NCI-H1105 treated with DMSO at 0.1 percent for 48 hours (cell line): ENCODE results near the gene SLC2A6.
"Not testable (repeated sequence)": the region's sequence is repeated elsewhere in the genome, so short reads cannot be mapped to it uniquely, and the experiment has no call there.

Source experiments
- DNase-seq: peaks from one replicate; lab custom pipeline; 2025; lab: John Stamatoyannopoulos, UW

SLC2A6 gene

GRCh38 chr9:133463234-133463863 is 15.6 kb downstream of the SLC2A6 start:
- no peak for DNase-seq

- DNase-seq: no peak
These were observed 16.9 kb downstream of the SLC2A6 start for GRCh38 chr9:133461975-133462374.

GRCh38 chr9:133460405-133461175 is 18.3 kb downstream of the SLC2A6 start:
- DNase-seq: peak; percentile 58

- peak; percentile 93 for DNase-seq
These were observed 19.2 kb downstream of the SLC2A6 start, which contains the start of gene CACFD1 for GRCh38 chr9:133459476-133460404. CACFD1 (plus strand) TSS chr9:133459978; CDS start chr9:133460067, 89 bp downstream.

- no peak for DNase-seq
These were observed 20.1 kb downstream of the SLC2A6 start for GRCh38 chr9:133458643-133459312.

- no peak for DNase-seq
These were observed 21.2 kb downstream of the SLC2A6 start for GRCh38 chr9:133457748-133458147.

GRCh38 chr9:133457233-133457632 is 21.7 kb downstream of the SLC2A6 start:
- no peak for DNase-seq

- DNase-seq: no peak
These were observed 22.5 kb downstream of the SLC2A6 start for GRCh38 chr9:133456409-133456808.

GRCh38 chr9:133455936-133456335 is 23.0 kb downstream of the SLC2A6 start:
- no peak for DNase-seq

- DNase-seq: no peak
These were observed 23.8 kb downstream of the SLC2A6 start for GRCh38 chr9:133454943-133455673.

GRCh38 chr9:133454325-133454724 is 24.6 kb downstream of the SLC2A6 start:
- DNase-seq: no peak

GRCh38 chr9:133453651-133454050 is 25.2 kb downstream of the SLC2A6 start:
- DNase-seq: no peak

GRCh38 chr9:133452562-133452961 is 26.3 kb downstream of the SLC2A6 start:
- DNase-seq: no peak

- not testable (repeated sequence) for DNase-seq
These were observed 27.0 kb downstream of the SLC2A6 start for GRCh38 chr9:133451865-133452264.

GRCh38 chr9:133449760-133450159 is 29.1 kb downstream of the SLC2A6 start:
- no peak for DNase-seq

GRCh38 chr9:133448487-133448972 is 30.4 kb downstream of the SLC2A6 start:
- no peak for DNase-seq

GRCh38 chr9:133445293-133445969 is 33.5 kb downstream of the SLC2A6 start:
- DNase-seq: no peak

GRCh38 chr9:133443982-133444381 is 34.9 kb downstream of the SLC2A6 start:
- DNase-seq: no peak

- DNase-seq: no peak
These were observed 35.7 kb downstream of the SLC2A6 start for GRCh38 chr9:133443248-133443647.

- no peak for DNase-seq
These were observed 37.3 kb downstream of the SLC2A6 start for GRCh38 chr9:133441571-133441970.
